ENCODE measurements around the gene LGALS4. TPM values are rescaled to one million over a fixed set of nuclear protein-coding genes. Genes with fewer than 3 reads are reported as not detected.
"Not testable (repeated sequence)": the region's sequence is repeated elsewhere in the genome, so short reads cannot be mapped to it uniquely, and the experiment has no call there.

The LGALS4 gene
- 0.07 TPM in 1 of 2 replicates, not detected in the other for polyA plus RNA-seq (2011; rRNA removed)
- 0.14 TPM in 1 of 2 replicates, not detected in the other for polyA minus RNA-seq (2011; rRNA and poly(A)+ RNA removed)

- ChIA-PET POLR2A (no interaction called here), CTCF (no interaction called here)
- TF ChIP-seq, protein P1, sequence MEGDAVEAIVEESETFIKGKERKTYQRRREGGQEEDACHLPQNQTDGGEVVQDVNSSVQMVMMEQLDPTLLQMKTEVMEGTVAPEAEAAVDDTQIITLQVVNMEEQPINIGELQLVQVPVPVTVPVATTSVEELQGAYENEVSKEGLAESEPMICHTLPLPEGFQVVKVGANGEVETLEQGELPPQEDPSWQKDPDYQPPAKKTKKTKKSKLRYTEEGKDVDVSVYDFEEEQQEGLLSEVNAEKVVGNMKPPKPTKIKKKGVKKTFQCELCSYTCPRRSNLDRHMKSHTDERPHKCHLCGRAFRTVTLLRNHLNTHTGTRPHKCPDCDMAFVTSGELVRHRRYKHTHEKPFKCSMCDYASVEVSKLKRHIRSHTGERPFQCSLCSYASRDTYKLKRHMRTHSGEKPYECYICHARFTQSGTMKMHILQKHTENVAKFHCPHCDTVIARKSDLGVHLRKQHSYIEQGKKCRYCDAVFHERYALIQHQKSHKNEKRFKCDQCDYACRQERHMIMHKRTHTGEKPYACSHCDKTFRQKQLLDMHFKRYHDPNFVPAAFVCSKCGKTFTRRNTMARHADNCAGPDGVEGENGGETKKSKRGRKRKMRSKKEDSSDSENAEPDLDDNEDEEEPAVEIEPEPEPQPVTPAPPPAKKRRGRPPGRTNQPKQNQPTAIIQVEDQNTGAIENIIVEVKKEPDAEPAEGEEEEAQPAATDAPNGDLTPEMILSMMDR (IDR thresholded peaks at IDR 0.05; ENCODE audit: low read depth, low read length): no peak
- Histone ChIP-seq H3K4me3 (ENCODE audit: low read depth, low read length) (no peak within 1 kb of the TSS), H3K27me3 (ENCODE audit: control insufficient read depth, insufficient read depth, low read length) (no peaks in the 10 kb centered on the region), H3K27ac (ENCODE audit: low read depth, low read length) (no peak within 1 kb of the TSS), H3K9me3 (ENCODE audit: control insufficient read depth, insufficient read depth, low read length) (no peaks in the 10 kb centered on the region; the same call in 1 of the 2 replicates)
- DNase-seq (ENCODE audit: low read depth, low spot score): no peak
Observed at GRCh38 chr19:38812841-38813320, at the start of gene LGALS4. LGALS4 (minus strand) TSS chr19:38812945; CDS start chr19:38812886, 59 bp downstream.

- Histone ChIP-seq H3K27ac (ENCODE audit: low read depth, low read length) (no peak overlapping the region), H3K27me3 (ENCODE audit: control insufficient read depth, insufficient read depth, low read length) (no peaks in the 10 kb centered on the region), H3K4me3 (ENCODE audit: low read depth, low read length) (no peak overlapping the region), H3K9me3 (ENCODE audit: control insufficient read depth, insufficient read depth, low read length) (no peaks in the 10 kb centered on the region; the same call in 1 of the 2 replicates)
- TF ChIP-seq, protein P1 (IDR thresholded peaks at IDR 0.05; ENCODE audit: low read depth, low read length): no peak
- DNase-seq (ENCODE audit: low read depth, low spot score): no peak
- CTCF ChIA-PET: interaction anchor here (1.8 kb wide), 1 partner anchor 8 kb away, joined by 5 read pairs; no protein-coding TSS in a partner anchor
- POLR2A ChIA-PET: no interaction called here
Observed at GRCh38 chr19:38861368-38861767, 48.6 kb upstream of the LGALS4 start.

DNA sequence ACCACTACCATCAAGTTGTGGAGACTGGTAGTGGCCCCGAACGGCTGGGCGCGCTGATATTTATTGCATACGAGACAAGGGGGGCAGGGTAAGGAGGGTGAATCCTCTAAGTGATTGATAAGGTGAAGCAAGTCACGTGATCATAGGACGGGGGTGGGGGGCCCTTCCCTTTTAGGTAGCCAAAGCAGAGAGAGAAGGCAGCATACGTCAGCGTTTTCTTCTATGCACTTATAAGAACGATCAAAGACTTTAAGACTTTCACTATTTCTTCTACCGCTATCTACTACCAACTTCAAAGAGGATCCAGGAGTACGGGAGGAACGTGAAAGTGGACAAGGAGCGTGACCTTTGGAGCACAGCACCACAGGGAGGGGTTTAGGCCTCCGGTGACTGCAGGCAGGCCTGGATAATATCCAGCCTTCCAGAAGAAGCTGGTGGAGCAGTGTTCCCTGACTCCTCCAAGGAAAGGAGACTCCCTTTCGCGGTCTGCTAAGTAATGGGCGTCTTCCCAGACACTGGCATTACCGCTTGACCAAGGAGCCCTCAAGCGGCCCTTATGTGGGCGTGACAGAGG lies 47.0 kb upstream of the LGALS4 start:
- DNase-seq (ENCODE audit: low read depth, low spot score); H3K27me3 ChIP-seq (ENCODE audit: control insufficient read depth, insufficient read depth, low read length); H3K27ac ChIP-seq (ENCODE audit: low read depth, low read length); POLR2A ChIA-PET; H3K9me3 ChIP-seq (ENCODE audit: control insufficient read depth, insufficient read depth, low read length); H3K4me3 ChIP-seq (ENCODE audit: low read depth, low read length): not testable (repeated sequence)
- CTCF ChIA-PET: interaction anchor here (0.8 to 1.8 kb wide), 2 partner anchors 9 to 27 kb away, joined by 3 to 5 read pairs; no protein-coding TSS in a partner anchor

DNA sequence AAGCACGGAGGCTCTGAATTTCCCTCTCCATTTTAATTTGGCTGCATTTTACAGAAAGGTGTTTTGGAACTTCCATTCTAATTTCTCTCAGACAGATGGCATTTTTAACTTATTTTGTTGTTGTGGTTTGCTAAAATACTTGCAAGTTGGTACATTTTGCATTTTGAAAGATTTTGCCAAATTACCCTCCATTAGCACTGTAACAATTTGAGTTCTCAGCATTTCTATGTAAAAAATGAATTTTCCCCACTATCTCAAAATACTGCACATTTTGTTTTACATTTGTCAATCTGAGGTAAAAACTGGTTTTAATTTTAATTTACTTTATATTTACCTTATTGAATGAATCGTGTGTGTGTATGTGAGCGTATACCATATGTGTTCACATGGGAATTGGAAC lies 44.1 kb upstream of the LGALS4 start:
- H3K27me3 ChIP-seq (ENCODE audit: control insufficient read depth, insufficient read depth, low read length): no peaks in the 10 kb centered on the region
- ChIA-PET POLR2A (no interaction called here), CTCF (no interaction called here)
- no peak for DNase-seq (ENCODE audit: low read depth, low spot score)
- no peak overlapping the region for H3K4me3 ChIP-seq (ENCODE audit: low read depth, low read length)
- no peaks in the 10 kb centered on the region; the same call in 1 of the 2 replicates for H3K9me3 ChIP-seq (ENCODE audit: control insufficient read depth, insufficient read depth, low read length)
- no peak overlapping the region for H3K27ac ChIP-seq (ENCODE audit: low read depth, low read length)
- TF ChIP-seq, protein P1 (IDR thresholded peaks at IDR 0.05; ENCODE audit: low read depth, low read length): no peak

GRCh38 chr19:38855751-38856150 lies 43.0 kb upstream of the LGALS4 start:
- H3K9me3 ChIP-seq (ENCODE audit: control insufficient read depth, insufficient read depth, low read length); H3K27me3 ChIP-seq (ENCODE audit: control insufficient read depth, insufficient read depth, low read length); CTCF ChIA-PET; H3K4me3 ChIP-seq (ENCODE audit: low read depth, low read length); DNase-seq (ENCODE audit: low read depth, low spot score); POLR2A ChIA-PET; H3K27ac ChIP-seq (ENCODE audit: low read depth, low read length): not testable (repeated sequence)

DNA sequence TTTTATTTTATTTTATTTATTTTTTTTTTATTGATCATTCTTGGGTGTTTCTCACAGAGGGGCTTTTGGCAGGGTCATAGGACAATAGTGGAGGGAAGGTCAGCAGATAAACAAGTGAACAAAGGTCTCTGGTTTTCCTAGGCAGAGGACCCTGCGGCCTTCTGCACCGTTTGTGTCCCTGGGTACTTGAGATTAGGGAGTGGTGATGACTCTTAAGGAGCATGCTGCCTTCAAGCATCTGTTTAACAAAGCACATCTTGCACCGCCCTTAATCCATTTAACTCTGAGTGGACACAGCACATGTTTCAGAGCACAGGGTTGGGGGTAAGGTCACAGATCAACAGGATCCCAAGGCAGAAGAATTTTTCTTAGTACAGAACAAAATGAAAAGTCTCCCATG lies 42.2 kb upstream of the LGALS4 start:
- H3K27ac ChIP-seq (ENCODE audit: low read depth, low read length); H3K27me3 ChIP-seq (ENCODE audit: control insufficient read depth, insufficient read depth, low read length); CTCF ChIA-PET; DNase-seq (ENCODE audit: low read depth, low spot score); H3K9me3 ChIP-seq (ENCODE audit: control insufficient read depth, insufficient read depth, low read length); H3K4me3 ChIP-seq (ENCODE audit: low read depth, low read length); POLR2A ChIA-PET: not testable (repeated sequence)
